Thymus (tissue), 11 donors: ENCODE results near the gene TCF7L1. TPM values are rescaled to one million over a fixed set of nuclear protein-coding genes. Genes with fewer than 3 reads are reported as not detected.

Source experiments
- DNase-seq, 9 donors: peaks; one replicate each; pipeline ENCODE4 v3.0.0-alpha.2; 2013; ENCODE audit warnings: low spot score in 9 of 9, low read depth in 6 of 9, missing footprints in 1 of 9
- H3K27ac ChIP-seq, 2 donors: one replicate each; pipeline ENCODE4 v1.5.1; 2013; ENCODE audit warnings: control low read depth in 1 of 2, low read depth in 1 of 2, low read length in 1 of 2, mild to moderate bottlenecking in 1 of 2, moderate library complexity in 1 of 2
- H3K27me3 ChIP-seq, 2 donors: one replicate each; pipeline ENCODE4 v1.5.1; 2013; ENCODE audit warnings: low read length in 1 of 2; ENCODE audit not compliant: control insufficient read depth in 2 of 2, insufficient read depth in 1 of 2
- H3K36me3 ChIP-seq, 2 donors: one replicate each; pipeline ENCODE4 v1.5.1; 2013; ENCODE audit warnings: low read length in 1 of 2, mild to moderate bottlenecking in 1 of 2, moderate library complexity in 1 of 2; ENCODE audit not compliant: control insufficient read depth in 2 of 2, insufficient read depth in 2 of 2
- H3K4me1 ChIP-seq, 2 donors: one replicate each; pipeline ENCODE4 v1.5.1; 2013; ENCODE audit warnings: low read length in 2 of 2; ENCODE audit not compliant: control insufficient read depth in 2 of 2, insufficient read depth in 2 of 2
- H3K4me3 ChIP-seq, 2 donors: one replicate each; pipeline ENCODE4 v1.5.1; 2013; ENCODE audit warnings: low read length in 2 of 2, control low read depth in 1 of 2, mild to moderate bottlenecking in 1 of 2
- H3K9me3 ChIP-seq, 2 donors: one replicate each; pipeline ENCODE4 v1.5.1; 2013; ENCODE audit warnings: low read length in 1 of 2, mild to moderate bottlenecking in 1 of 2; ENCODE audit not compliant: control insufficient read depth in 2 of 2, insufficient read depth in 1 of 2
- WGBS: extraction: QIAGEN DNeasy Blood & Tissue Kit; methylation state at CpG from one replicate; pipeline ENCODE4 v1.1.7; 2013; 5-methylcytosine and 5-hydroxymethylcytosine counted together
- polyA plus RNA-seq: library from polyadenylated mRNA; stranded (reverse); fragments of 200-250 nt; gene quantifications from one replicate; pipeline ENCODE4 v1.2.3, GENCODE V29; 2013
- total RNA-seq: library from RNA; stranded (reverse); fragments of 120-200 nt; gene quantifications from one replicate; pipeline ENCODE4 v1.2.4, GENCODE V29; 2013
- donor health status: healthy.

Gene TCF7L1
- total and polyA plus RNA-seq, 2 donors = 0.90 to 6.6 TPM

DNA sequence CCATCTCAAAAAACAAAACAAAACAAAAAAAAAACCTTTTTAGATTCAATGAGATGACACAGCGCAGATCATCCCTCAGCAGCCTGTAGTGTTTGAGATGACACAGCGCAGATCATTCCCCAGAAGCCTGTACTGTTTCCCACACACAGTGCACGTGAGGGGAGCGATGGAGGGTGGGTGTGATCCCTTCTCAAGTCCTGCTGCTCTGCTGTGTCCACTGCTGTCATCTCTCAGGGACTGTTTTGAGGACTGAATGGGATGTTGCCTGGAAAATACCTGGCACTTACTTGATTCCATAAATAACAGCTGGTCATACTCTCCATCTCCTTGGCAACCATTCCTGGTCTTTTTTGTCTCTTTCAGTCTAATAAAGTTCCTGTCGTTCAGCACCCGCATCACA is 168.9 kb downstream of the TCF7L1 start:
- Histone ChIP-seq H3K4me3 (no peak overlapping the region), H3K9me3 (no peaks in the 10 kb centered on the region), H3K4me1 (no peaks in the 10 kb centered on the region), H3K27me3 (peaks cover 0 to 4% of the 10 kb centered on the region in 2 donors), H3K36me3 (no peaks in the 10 kb centered on the region), H3K27ac (no peak overlapping the region)
- 93% methylated on average over 6 of the region's 6 CpGs for WGBS
- no peak for DNase-seq

DNA sequence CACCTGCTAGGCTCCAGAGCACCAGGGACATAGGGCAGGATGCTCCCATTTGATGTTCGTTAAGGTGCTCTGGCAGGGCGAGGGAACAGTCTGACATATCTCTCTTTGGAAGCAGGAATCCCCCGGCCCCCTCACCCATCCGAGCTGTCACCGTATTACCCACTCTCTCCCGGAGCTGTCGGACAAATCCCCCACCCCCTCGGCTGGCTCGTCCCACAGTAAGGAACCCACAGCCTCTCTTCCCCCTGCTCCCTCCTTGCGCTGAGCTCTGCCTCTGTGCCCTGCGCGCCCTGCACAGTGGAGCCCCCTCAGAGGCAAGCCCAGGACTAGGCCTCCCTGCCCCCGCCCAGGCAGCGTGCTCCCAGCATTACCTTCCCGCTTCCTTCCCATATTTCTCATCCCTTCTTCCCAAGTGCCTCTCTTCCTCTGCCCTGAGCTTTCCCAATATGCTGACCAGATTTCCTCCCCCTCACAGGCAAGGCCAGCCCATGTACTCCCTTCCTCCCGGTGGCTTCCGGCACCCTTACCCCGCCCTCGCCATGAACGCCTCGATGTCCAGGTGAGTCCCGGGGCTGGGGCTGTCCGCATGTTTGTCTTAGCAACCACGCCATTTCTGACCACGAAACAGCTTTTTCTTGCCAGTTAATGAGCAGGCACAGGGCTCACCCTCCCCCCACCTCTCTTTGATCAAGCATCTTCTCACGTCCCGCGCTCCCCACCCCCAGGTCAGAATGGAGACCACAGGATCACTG is 170.8 kb downstream of the TCF7L1 start:
- DNase-seq = no peak
- WGBS = 89% methylated on average over 28 of the region's 28 CpGs
- H3K9me3 ChIP-seq = no peaks in the 10 kb centered on the region

DNA sequence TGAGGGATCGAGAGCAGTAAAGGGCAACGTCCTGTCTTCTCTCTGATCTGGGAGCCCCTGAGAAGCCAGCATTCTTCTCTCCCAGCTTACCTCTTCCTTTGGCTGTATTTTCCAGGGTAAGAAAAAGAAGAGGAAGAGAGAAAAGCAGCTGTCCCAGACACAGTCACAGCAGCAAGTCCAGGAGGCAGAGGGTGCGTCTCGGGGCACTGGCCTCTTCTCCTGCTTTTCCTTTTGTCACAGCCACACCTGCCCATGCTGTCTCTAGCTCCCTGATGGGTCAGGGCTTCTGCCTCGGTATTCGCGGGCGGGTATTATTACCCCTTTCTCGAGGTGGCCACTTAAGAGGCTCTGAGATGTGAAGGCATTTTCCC is 174.3 kb downstream of the TCF7L1 start:
- no peaks in the 10 kb centered on the region for H3K36me3 ChIP-seq
- H3K27me3 ChIP-seq = peaks cover 0 to 2% of the 10 kb centered on the region in 2 donors
- WGBS = 87% methylated on average over 9 of the region's 9 CpGs
- H3K27ac ChIP-seq = no peak overlapping the region
- peaks cover 11 to 16% of the 10 kb centered on the region in 2 donors for H3K4me1 ChIP-seq
- H3K9me3 ChIP-seq = no peaks in the 10 kb centered on the region
- no peak for DNase-seq
- H3K4me3 ChIP-seq = no peak overlapping the region

More for the DNA sequence above, 170.8 kb downstream of the TCF7L1 start:
- Histone ChIP-seq H3K4me1 (peaks cover under 1 to 2% of the 10 kb centered on the region in 2 donors), H3K27me3 (peaks cover 0 to 2% of the 10 kb centered on the region in 2 donors), H3K36me3 (no peaks in the 10 kb centered on the region), H3K27ac (no peak overlapping the region), H3K4me3 (no peak overlapping the region)

DNA sequence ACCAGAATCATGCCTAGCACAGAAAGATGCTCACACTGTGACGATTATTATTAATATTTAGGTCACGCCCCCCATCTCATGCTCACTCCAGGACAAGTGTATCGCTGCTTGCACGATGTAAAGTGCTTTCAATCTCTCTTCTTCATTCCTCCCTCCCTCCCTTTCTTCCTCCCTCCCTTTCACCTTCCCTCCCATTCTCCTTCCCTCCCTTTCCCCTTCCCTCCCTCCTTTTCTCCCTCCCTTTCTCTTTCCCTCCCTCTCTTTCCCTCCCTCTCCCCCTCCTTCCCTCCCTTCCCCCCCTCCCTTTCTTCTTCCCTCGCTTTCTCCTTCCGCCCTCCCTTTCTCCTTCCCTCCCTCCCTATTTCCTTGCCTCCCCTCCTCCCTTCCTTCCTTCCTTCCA is 175.0 kb downstream of the TCF7L1 start:
- Histone ChIP-seq H3K4me1 (peaks cover 11 to 16% of the 10 kb centered on the region in 2 donors), H3K36me3 (peaks cover under 1% of the 10 kb centered on the region in 2 donors), H3K27me3 (peaks cover 0 to 2% of the 10 kb centered on the region in 2 donors), H3K27ac (no peak overlapping the region), H3K9me3 (no peaks in the 10 kb centered on the region), H3K4me3 (no peak overlapping the region)
- DNase-seq = no peak
- WGBS = 96% methylated on average over 6 of the region's 6 CpGs

DNA sequence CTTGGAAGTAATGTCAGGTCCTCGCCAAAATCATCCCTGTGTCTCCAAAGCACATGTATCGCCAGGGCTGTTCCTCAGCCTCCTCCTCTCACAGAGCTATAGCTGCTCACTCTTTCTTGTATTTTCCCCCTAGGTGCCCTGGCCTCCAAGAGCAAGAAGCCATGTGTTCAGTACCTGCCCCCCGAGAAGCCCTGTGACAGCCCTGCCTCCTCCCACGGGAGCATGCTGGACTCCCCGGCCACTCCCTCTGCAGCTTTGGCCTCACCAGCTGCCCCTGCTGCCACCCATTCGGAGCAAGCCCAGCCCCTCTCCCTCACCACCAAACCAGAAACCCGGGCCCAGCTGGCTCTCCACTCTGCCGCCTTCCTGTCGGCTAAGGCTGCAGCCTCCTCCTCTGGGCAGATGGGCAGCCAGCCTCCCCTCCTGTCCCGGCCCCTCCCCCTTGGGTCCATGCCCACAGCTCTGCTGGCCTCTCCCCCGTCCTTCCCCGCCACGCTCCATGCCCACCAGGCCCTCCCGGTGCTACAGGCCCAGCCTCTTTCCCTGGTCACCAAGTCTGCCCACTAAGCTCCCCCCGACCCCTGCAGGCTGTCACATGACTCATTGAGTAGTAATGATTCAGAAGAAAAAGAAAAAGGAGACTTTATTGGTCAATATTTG is 175.8 kb downstream of the TCF7L1 start:
- Histone ChIP-seq H3K4me1 (peaks cover 11 to 16% of the 10 kb centered on the region in 2 donors), H3K9me3 (no peaks in the 10 kb centered on the region), H3K36me3 (peaks cover 5 to 7% of the 10 kb centered on the region in 2 donors), H3K4me3 (no peak overlapping the region), H3K27ac (peak overlapping the region in 1 of 2 donors; percentile 1), H3K27me3 (no peaks in the 10 kb centered on the region)
- 62% methylated on average over 15 of the region's 15 CpGs for WGBS
- DNase-seq = no peak

DNA sequence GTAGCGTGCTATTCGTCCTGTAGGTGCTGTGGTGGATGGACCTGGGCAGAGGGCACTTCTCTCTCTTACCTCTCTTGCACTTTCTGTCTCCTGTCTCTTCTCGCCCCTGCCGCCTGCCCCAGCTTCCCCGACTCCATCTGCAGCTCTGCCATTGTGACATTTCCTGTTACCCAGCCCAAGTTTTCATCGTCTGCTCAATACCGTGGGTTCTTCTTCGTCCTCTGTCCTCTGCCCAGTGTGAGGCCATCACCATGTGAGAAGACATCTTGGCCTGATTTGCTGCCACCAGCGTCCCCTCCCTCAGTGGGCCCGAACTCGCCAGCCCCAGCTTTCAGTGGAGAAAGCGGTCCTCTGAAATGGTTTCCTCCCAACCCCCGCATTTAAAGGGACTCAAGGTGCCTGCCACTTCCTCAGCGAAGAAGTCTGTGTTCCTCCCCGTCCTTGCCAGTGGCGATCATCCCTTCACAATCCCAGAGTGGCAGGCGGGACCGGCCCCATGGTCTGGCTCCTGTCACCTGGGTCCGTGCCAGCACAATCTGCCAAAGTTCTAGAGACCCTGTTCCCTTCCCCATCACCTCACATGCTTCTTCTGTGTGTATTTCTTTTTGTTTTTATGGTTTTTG is 176.6 kb downstream of the TCF7L1 start:
- DNase-seq = peak in 3 of 9 donors; percentile 22 to 59 (median 33)
- peaks cover 13 to 15% of the 10 kb centered on the region in 2 donors for H3K36me3 ChIP-seq
- H3K4me3 ChIP-seq = no peak overlapping the region
- peak overlapping the region in 1 of 2 donors; percentile 58 for H3K27ac ChIP-seq
- peaks cover 11 to 16% of the 10 kb centered on the region in 2 donors for H3K4me1 ChIP-seq
- WGBS = 59% methylated on average over 19 of the region's 19 CpGs
- H3K27me3 ChIP-seq = no peaks in the 10 kb centered on the region
- H3K9me3 ChIP-seq = no peaks in the 10 kb centered on the region

DNA sequence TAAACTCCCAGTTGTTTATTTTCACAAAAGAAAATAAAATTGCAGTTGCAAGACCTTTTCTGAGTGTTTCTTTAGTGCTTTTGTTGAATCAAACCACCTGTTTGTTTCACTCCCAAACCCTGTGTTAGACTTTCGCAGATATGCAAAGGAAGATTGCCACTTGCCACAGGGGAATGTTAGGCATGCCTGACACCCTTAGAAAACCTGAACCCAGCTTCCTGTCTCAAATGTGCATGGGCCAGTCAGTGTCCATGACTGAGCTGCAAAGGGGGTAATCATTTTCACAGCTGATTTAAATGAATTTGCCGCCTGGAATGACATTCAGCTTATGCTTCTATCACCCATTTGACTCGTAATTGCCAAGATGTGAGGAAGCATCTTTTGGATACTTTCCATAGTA is 177.1 kb downstream of the TCF7L1 start:
- H3K9me3 ChIP-seq = no peaks in the 10 kb centered on the region
- peaks cover 11 to 16% of the 10 kb centered on the region in 2 donors for H3K4me1 ChIP-seq
- DNase-seq = no peak
- H3K27ac ChIP-seq = no peak overlapping the region
- no peaks in the 10 kb centered on the region for H3K27me3 ChIP-seq
- no peak overlapping the region for H3K4me3 ChIP-seq
- 97% methylated on average over 3 of the region's 3 CpGs for WGBS
- H3K36me3 ChIP-seq = peaks cover 17 to 20% of the 10 kb centered on the region in 2 donors

DNA sequence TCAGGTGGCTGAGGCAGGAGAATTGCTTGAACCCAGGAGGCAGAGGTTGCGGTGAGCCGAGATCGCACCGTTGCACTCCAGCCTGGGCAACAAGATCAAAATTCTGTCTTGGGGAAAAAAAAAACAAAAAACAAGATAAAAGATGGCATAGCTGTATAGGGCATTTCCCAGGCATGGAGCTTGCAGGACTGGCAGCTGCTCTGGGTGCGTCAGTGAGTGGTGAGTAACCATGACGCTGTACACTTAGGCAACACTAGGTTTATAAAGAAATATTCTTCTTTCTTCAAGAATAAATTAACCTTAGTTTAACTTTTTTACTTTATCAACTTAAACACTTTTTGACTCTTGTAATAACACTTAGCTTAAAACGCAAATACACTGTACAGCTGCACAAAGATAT is 179.2 kb downstream of the TCF7L1 start:
- no peak for DNase-seq
- H3K4me1 ChIP-seq = peaks cover 11 to 16% of the 10 kb centered on the region in 2 donors
- peaks cover 30 to 36% of the 10 kb centered on the region in 2 donors for H3K36me3 ChIP-seq
- 96% methylated on average over 7 of the region's 7 CpGs for WGBS
- H3K9me3 ChIP-seq = no peaks in the 10 kb centered on the region
- no peaks in the 10 kb centered on the region for H3K27me3 ChIP-seq
- no peak overlapping the region for H3K27ac ChIP-seq
- no peak overlapping the region for H3K4me3 ChIP-seq

DNA sequence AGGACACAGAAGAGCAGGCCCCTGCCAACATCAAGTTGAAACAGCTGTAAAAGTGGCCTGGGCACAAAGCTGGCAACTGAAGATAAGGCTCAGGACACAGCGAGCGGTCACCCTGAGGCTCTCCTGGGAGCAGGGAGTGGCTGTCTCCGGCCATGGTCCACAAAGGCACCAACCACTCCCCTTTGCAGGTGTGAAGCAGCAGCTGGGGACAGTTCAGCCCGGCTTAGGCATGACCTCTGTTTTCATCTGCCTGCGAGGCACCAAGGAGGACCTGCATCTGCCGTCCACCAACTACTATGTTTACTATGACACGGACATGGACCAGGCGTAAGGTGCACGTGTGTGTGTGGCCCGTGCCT is 181.7 kb downstream of the TCF7L1 start:
- H3K4me3 ChIP-seq = no peak overlapping the region
- WGBS = 95% methylated on average over 10 of the region's 10 CpGs
- no peaks in the 10 kb centered on the region for H3K27me3 ChIP-seq
- DNase-seq = no peak
- H3K27ac ChIP-seq = no peak overlapping the region
- no peaks in the 10 kb centered on the region for H3K9me3 ChIP-seq
- peaks cover 1 to 10% of the 10 kb centered on the region in 2 donors for H3K4me1 ChIP-seq
- peaks cover 48 to 54% of the 10 kb centered on the region in 2 donors for H3K36me3 ChIP-seq
